ENCODE results near the gene CMIP. TPM values are rescaled to one million over a fixed set of nuclear protein-coding genes. Genes with fewer than 3 reads are reported as not detected.

CMIP gene
- total RNA-seq, 1 donor from 2014 or later: 6.6 TPM

DNA sequence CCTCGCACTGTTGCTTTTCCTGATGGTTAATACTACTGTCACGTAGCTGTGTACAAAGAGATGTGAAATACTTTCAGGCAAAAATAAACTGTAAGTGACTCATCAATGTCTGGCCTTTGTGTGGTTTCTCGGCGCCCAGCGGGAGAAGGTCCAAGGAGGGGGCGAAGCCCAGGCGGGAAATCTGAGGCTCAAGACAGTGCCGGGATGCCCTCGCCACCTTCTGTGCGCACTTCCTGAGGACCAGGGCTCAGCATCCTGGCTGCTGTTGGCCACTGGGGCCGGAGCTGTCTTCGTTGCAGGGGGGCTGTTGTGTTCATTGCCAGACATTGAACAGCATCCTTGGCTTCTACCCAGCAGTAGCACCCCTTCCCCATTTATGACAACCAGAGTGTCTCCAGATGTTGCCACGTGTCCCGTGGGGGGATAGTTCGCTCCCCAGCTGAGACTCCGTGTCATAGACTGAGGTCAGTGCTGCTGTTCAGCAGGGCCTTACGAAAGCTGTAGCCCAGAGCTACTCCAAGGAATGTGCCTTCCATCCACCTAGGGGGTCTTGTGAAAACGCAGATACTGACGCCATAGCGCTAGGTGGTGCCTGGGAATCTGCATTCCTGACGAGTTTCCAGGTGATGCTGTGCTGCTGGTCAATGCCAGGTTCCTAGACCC lies 267.2 kb downstream of the CMIP start:
- Histone ChIP-seq H3K4me2 (peak overlapping the region; percentile 6), H4K20me1 (ENCODE audit: low read depth) (no peaks in the 10 kb centered on the region)

DNA sequence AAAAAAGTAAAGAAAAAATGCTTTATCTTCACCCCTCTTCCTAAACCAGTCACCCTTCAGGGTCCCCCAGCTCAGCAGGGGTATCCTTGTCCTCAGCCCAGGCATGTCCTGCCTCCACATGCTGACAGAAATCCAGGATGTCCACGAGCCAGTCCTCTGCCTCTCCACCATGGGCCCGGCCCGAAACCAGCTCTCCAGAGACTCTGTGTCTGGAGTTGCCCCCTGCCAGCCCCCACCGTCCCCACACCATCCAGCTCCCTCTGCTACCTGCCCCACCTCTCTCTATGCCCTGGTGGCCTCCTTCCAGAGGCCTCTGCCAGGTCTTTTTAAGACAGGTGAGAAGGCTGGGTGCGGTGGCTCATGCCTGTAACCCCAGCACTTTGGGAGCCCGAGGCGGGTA lies 268.1 kb downstream of the CMIP start:
- no peak overlapping the region for H3K27ac ChIP-seq
- H3K4me2 ChIP-seq: no peak overlapping the region
- peaks cover 2% of the 10 kb centered on the region for H3K36me3 Mint-ChIP-seq
- no peak overlapping the region for H3K4me3 Mint-ChIP-seq
- H4K20me1 ChIP-seq (ENCODE audit: low read depth): no peaks in the 10 kb centered on the region
- H3K4me3 ChIP-seq: no peak overlapping the region
- H3K4me1 ChIP-seq: peaks cover 25% of the 10 kb centered on the region
- no peaks in the 10 kb centered on the region for H3K36me3 ChIP-seq
- peaks cover 8% of the 10 kb centered on the region for H3K27me3 Mint-ChIP-seq (ENCODE audit: insufficient read depth, low read depth)
- no peak overlapping the region for H3K27ac Mint-ChIP-seq
- H3K27me3 ChIP-seq: no peaks in the 10 kb centered on the region
- no peaks in the 10 kb centered on the region for H3K79me2 ChIP-seq (ENCODE audit: low read depth)
- H3K4me1 Mint-ChIP-seq: peaks cover 63% of the 10 kb centered on the region
- DNase-seq (ENCODE audit: low spot score): no peak
- no peaks in the 10 kb centered on the region for H3K9me3 Mint-ChIP-seq
- H3K9me3 ChIP-seq (ENCODE audit: low read depth): no peaks in the 10 kb centered on the region
- no peak overlapping the region for H2AFZ ChIP-seq (replicated peaks)
- TF ChIP-seq, protein P1, sequence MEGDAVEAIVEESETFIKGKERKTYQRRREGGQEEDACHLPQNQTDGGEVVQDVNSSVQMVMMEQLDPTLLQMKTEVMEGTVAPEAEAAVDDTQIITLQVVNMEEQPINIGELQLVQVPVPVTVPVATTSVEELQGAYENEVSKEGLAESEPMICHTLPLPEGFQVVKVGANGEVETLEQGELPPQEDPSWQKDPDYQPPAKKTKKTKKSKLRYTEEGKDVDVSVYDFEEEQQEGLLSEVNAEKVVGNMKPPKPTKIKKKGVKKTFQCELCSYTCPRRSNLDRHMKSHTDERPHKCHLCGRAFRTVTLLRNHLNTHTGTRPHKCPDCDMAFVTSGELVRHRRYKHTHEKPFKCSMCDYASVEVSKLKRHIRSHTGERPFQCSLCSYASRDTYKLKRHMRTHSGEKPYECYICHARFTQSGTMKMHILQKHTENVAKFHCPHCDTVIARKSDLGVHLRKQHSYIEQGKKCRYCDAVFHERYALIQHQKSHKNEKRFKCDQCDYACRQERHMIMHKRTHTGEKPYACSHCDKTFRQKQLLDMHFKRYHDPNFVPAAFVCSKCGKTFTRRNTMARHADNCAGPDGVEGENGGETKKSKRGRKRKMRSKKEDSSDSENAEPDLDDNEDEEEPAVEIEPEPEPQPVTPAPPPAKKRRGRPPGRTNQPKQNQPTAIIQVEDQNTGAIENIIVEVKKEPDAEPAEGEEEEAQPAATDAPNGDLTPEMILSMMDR (IDR thresholded peaks at IDR 0.05): no peak
- no peak for TF ChIP-seq EZH2 (IDR thresholded peaks at IDR 0.05)
- TF ChIP-seq EZH2phosphoT487 (IDR thresholded peaks at IDR 0.05): no peak
- H3K9ac ChIP-seq: no peak overlapping the region
- peaks cover 36% of the 10 kb centered on the region for H3F3A ChIP-seq (ENCODE audit: low read depth)

More for the DNA sequence above, 267.2 kb downstream of the CMIP start:
- Histone ChIP-seq H3K36me3 (no peaks in the 10 kb centered on the region), H3K4me1 (peaks cover 25% of the 10 kb centered on the region), H3K27ac (no peak overlapping the region), H3F3A (ENCODE audit: low read depth) (peaks cover 36% of the 10 kb centered on the region), H3K4me3 (no peak overlapping the region), H3K9ac (no peak overlapping the region), H2AFZ (replicated peaks) (no peak overlapping the region), H3K27me3 (no peaks in the 10 kb centered on the region), H3K79me2 (ENCODE audit: low read depth) (no peaks in the 10 kb centered on the region), H3K9me3 (ENCODE audit: low read depth) (no peaks in the 10 kb centered on the region)
- H3K27me3 Mint-ChIP-seq (ENCODE audit: insufficient read depth, low read depth): peaks cover 8% of the 10 kb centered on the region
- no peaks in the 10 kb centered on the region for H3K9me3 Mint-ChIP-seq
- H3K27ac Mint-ChIP-seq: peak overlapping the region; percentile 48
- H3K36me3 Mint-ChIP-seq: peaks cover 10% of the 10 kb centered on the region
- peaks cover 66% of the 10 kb centered on the region for H3K4me1 Mint-ChIP-seq
- H3K4me3 Mint-ChIP-seq: peak overlapping the region; percentile 70
- no peak for TF ChIP-seq EZH2phosphoT487 (IDR thresholded peaks at IDR 0.05)
- TF ChIP-seq, protein P1 (IDR thresholded peaks at IDR 0.05): no peak
- no peak for TF ChIP-seq EZH2 (IDR thresholded peaks at IDR 0.05)
- DNase-seq (ENCODE audit: low spot score): peak; percentile 57

DNA sequence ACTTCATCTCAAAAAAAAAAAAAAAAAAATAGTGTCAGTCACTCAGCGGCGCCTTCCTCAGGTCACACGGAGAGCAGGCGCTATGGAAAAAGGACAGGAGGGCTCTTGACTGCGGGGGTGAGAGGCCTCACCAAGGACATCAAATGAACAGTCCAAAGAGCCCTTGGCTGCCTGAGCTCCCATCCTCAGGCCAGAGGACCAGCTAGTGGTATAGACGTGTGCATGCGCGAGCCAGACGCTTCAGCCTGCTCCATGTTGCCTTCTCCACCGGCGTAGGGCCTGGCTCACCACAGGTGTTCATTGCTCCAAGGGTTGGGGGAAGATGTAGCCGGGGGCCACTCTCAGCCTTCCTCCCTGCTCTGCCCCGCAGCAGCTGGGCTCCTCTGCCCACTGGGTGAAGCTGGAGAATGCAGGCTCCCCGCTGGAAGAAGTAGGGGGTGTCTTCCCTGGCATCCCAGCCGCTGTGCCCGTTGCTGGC lies 268.7 kb downstream of the CMIP start:
- Histone ChIP-seq H2AFZ (replicated peaks) (no peak overlapping the region), H3K9ac (no peak overlapping the region), H3K4me3 (no peak overlapping the region), H3F3A (ENCODE audit: low read depth) (peaks cover 35% of the 10 kb centered on the region), H3K9me3 (ENCODE audit: low read depth) (no peaks in the 10 kb centered on the region), H3K27ac (no peak overlapping the region), H4K20me1 (ENCODE audit: low read depth) (no peaks in the 10 kb centered on the region), H3K27me3 (no peaks in the 10 kb centered on the region), H3K36me3 (no peaks in the 10 kb centered on the region), H3K4me2 (no peak overlapping the region), H3K79me2 (ENCODE audit: low read depth) (no peaks in the 10 kb centered on the region), H3K4me1 (peaks cover 25% of the 10 kb centered on the region)
- TF ChIP-seq EZH2 (IDR thresholded peaks at IDR 0.05): no peak
- TF ChIP-seq, protein P1 (IDR thresholded peaks at IDR 0.05): no peak
- no peak for TF ChIP-seq EZH2phosphoT487 (IDR thresholded peaks at IDR 0.05)
- Mint-ChIP-seq H3K27ac (no peak overlapping the region), H3K9me3 (no peaks in the 10 kb centered on the region), H3K4me1 (peaks cover 67% of the 10 kb centered on the region), H3K4me3 (no peak overlapping the region), H3K27me3 (ENCODE audit: insufficient read depth, low read depth) (peaks cover 8% of the 10 kb centered on the region), H3K36me3 (peaks cover 2% of the 10 kb centered on the region)
- DNase-seq (ENCODE audit: low spot score): no peak

All from neural progenitor cell (in vitro differentiated cells).